IMR-90 (cell line): ENCODE results near the gene RAI14.
"Not testable (repeated sequence)": the region's sequence is repeated elsewhere in the genome, so short reads cannot be mapped to it uniquely, and the experiment has no call there.

ENCODE experiments used
- BHLHE40 ChIP-seq: fragments of 150-350 bp; IDR thresholded peaks from 2 replicates; pipeline ENCODE4 v1.6.1; 2016; ENCODE audit warnings: mild to moderate bottlenecking, low read depth, low read length
- CEBPB ChIP-seq: IDR thresholded peaks from 2 replicates; pipeline ENCODE4 v1.6.1; 2012; ENCODE audit warnings: low read depth, low read length, improper control_type of control experiment
- CTCF ChIP-seq: conservative IDR thresholded peaks from 2 replicates; pipeline ENCODE4 v1.5.1; 2012; ENCODE audit warnings: mild to moderate bottlenecking, low read depth, low read length, improper control_type of control experiment
- ELK1 ChIP-seq: fragments of 150-350 bp; IDR thresholded peaks from 2 replicates; pipeline ENCODE4 v1.6.1; 2016; ENCODE audit warnings: low read depth, mild to moderate bottlenecking, low read length, moderate library complexity, borderline replicate concordance
- MAFK ChIP-seq: IDR thresholded peaks from 2 replicates; pipeline ENCODE4 v1.6.1; 2012; ENCODE audit warnings: low read depth, low read length, improper control_type of control experiment
- MXI1 ChIP-seq: IDR thresholded peaks from 2 replicates; pipeline ENCODE4 v1.6.1; 2012; ENCODE audit warnings: low read depth, mild to moderate bottlenecking, low read length, moderate library complexity, borderline replicate concordance
- POLR2A ChIP-seq: IDR thresholded peaks from 2 replicates; pipeline ENCODE4 v1.6.1; 2012; ENCODE audit warnings: mild to moderate bottlenecking, low read depth, low read length
- RAD21 ChIP-seq: IDR thresholded peaks from 2 replicates; pipeline ENCODE4 v1.6.1; 2012; ENCODE audit warnings: low read length, improper control_type of control experiment
- RCOR1 ChIP-seq: IDR thresholded peaks from 2 replicates; pipeline ENCODE4 v1.6.1; 2012; ENCODE audit warnings: mild to moderate bottlenecking, low read length, improper control_type of control experiment; ENCODE audit not compliant: insufficient replicate concordance
- RFX5 ChIP-seq: IDR thresholded peaks from 2 replicates; pipeline ENCODE4 v1.8.0; 2012; ENCODE audit warnings: low read depth, mild to moderate bottlenecking, low read length, moderate library complexity
- SMC3 ChIP-seq: fragments of 150-350 bp; IDR thresholded peaks from 2 replicates; pipeline ENCODE4 v1.6.1; 2016; ENCODE audit warnings: low read depth, mild to moderate bottlenecking, antibody characterized with exemption, low read length, moderate library complexity
- USF2 ChIP-seq: fragments of 150-350 bp; IDR thresholded peaks from 2 replicates; pipeline ENCODE4 v1.6.1; 2017; ENCODE audit warnings: mild to moderate bottlenecking, antibody characterized with exemption, low read length, low read depth

- TF ChIP-seq CTCF, RFX5, MAFK, POLR2A, RAD21, SMC3, MXI1, USF2, ELK1, RCOR1, BHLHE40: not testable (repeated sequence)
- TF ChIP-seq CEBPB: 0 out of 2 replicates have a peak, but pooled peaks have one; percentile 5
These were observed 103.1 kb downstream of the RAI14 start for GRCh38 chr5:34759213-34759612.
